MCF 10A (cell line): ENCODE data around the gene ABCC5. TPM values are rescaled to one million over a fixed set of nuclear protein-coding genes. Genes with fewer than 3 reads are reported as not detected.

Experiments used
- Bru-seq: library from RNA; stranded (reverse); fragments of 400-500 nt; gene quantifications from one replicate; lab custom pipeline; 2021; lab: Mats Ljungman, UMichigan
- BruChase-seq, 2 experiments: library from RNA; stranded (reverse); fragments of 400-500 nt; gene quantifications; one replicate each; lab custom pipeline; 2021; lab: Mats Ljungman, UMichigan
- BruUV-seq: library from RNA; stranded (reverse); fragments of 400-500 nt; replicated peaks from 2 replicates; lab custom pipeline; 2021; lab: Mats Ljungman, UMichigan
- CTCF ChIA-PET: fragments of 300-600 bp; sonication (Branson Sonifier 250); formaldehyde crosslinking; extraction: SDS; loops from one replicate; lab custom pipeline; 2021; ENCODE audit warnings: antibody characterized with exemption, inconsistent platforms; lab: Yijun Ruan, JAX
- POLR2A ChIA-PET: fragments of 300-600, 350-650 bp; sonication (Branson Sonifier 250); formaldehyde crosslinking; extraction: SDS; loops from one replicate; lab custom pipeline; 2020; ENCODE audit warnings: antibody characterized with exemption, inconsistent platforms; lab: Yijun Ruan, JAX
- DNase-seq: peaks from one replicate; pipeline ENCODE4 v3.0.0-alpha.2; 2018; ENCODE audit not compliant: unreplicated experiment
- H3K27ac Mint-ChIP-seq: one replicate; pipeline ENCODE4 v1.8.0; 2022; ENCODE audit warnings: mild to moderate bottlenecking, low read depth, mixed read lengths; ENCODE audit not compliant: unreplicated experiment
- H3K27me3 Mint-ChIP-seq: one replicate; pipeline ENCODE4 v1.8.0; 2022; ENCODE audit warnings: mixed read lengths; ENCODE audit not compliant: insufficient read depth, unreplicated experiment
- H3K36me3 Mint-ChIP-seq: one replicate; pipeline ENCODE4 v1.8.0; 2022; ENCODE audit warnings: mild to moderate bottlenecking, moderate library complexity, mixed read lengths; ENCODE audit not compliant: insufficient read depth, unreplicated experiment
- H3K4me1 Mint-ChIP-seq: one replicate; pipeline ENCODE4 v1.8.0; 2022; ENCODE audit warnings: mixed read lengths; ENCODE audit not compliant: insufficient read depth, unreplicated experiment
- H3K4me3 Mint-ChIP-seq: one replicate; pipeline ENCODE4 v1.8.0; 2022; ENCODE audit warnings: mild to moderate bottlenecking, moderate library complexity, mixed read lengths; ENCODE audit not compliant: unreplicated experiment
- H3K9me3 Mint-ChIP-seq: one replicate; pipeline ENCODE4 v1.8.0; 2022; ENCODE audit warnings: mixed read lengths; ENCODE audit not compliant: unreplicated experiment
- intact Hi-C: fragments of 100-400 bp; cut with micrococcal nuclease; formaldehyde crosslinking; loops from 2 replicates; pipeline ENCODE4 v1.14.1; 2022
- long read RNA-seq: library from polyadenylated mRNA; stranded (forward); transcript quantifications from one replicate; pipeline ENCODE4 v2.0.0, GENCODE V29; 2022
- total RNA-seq: library from RNA; stranded (reverse); gene quantifications from 2 replicates; pipeline ENCODE4 v1.2.3, GENCODE V29; 2022
- TF ChIP-seq, protein P1 (sequence below): fragments of 200-600 bp; IDR thresholded peaks from one replicate; pipeline ENCODE4 v1.8.0; 2022; ENCODE audit warnings: antibody characterized with exemption, mild to moderate bottlenecking; ENCODE audit not compliant: unreplicated experiment

The ABCC5 gene
- total RNA-seq (16.5 and 17.9 TPM in 2 replicates), Bru-seq, nascent RNA (percentile 46 among the genes with signal in this experiment), BruChase-seq, experiment 1, labeled RNA remaining after a 6-hour chase (percentile 58 among the genes with signal in this experiment), BruChase-seq, experiment 2, labeled RNA remaining after a 2-hour chase (percentile 53 among the genes with signal in this experiment)
- long read RNA-seq, full-length matches to known transcripts = 31 of 42 reads
- long read RNA-seq, partial matches to known transcripts = 4 of 42 reads
- long read RNA-seq, other reads (novel, unspliced or antisense) = 7 of 42 reads

DNA sequence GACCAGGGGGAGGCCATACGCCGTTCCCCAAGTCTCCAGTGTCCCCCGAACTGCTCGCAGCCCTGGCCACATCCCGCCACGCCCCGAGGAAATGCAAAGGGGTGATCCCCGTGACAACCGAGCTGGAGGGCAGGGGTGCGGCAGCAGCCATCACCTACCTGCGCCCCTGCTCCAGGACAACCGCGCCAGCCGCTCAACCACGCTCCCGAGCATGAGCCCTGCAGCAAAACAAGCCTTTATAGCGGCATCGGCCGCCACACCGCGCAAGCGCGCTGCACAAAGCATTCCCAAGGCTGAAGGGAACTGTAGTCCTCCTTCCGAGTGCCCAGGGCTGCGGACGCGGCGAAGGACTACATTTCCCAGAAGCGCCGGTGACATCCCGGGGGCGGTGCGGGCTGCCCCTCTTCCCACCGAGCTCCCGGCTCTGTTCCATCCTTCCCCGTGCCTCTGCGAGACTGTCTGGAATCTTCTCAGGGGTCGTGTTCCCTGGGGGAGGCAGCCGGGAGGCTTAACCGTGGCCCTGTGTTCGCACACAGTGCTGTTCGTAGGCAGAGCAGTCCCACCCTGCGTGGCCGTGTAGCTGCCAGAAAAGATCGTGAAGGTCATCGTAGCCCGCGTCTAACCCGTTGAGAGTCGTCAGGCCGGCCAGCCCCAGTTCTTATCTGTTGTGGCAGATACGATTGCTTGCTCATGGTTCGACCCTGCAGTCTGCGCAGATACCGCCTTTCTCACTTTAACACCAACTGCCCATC, at the start of gene ABCC5:
TSS of gene ABCC5 (minus strand) at position 213 of the 752 bp plus-strand sequence. CDS start 3,492 bp downstream, outside the sequence.
- POLR2A ChIA-PET = interaction anchor here (0.6 to 1.5 kb wide), 11 partner anchors 9 to 213 kb away, joined by 3 to 12 read pairs (median 4); partner anchors contain the start of genes EIF2B5 and PARL
- BruUV-seq = no TSS peak

DNA sequence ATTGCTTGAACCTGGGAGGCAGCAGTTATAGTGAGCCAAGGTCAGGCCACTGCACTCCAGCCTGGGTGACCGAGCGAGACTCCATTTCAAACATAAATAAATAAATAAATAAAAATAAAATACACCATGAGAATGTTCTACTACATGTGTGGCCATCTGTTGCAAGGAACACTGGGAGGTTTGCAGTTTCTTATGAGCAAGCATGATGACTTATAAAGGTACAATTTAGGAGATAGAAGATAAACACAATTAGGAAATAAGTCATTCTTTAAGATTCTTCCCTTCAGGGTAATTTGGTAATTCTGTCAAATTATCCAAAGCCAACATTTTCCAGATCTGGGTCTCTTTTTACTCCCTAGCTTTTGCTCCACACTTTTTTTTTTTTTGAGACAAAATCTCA, 48.5 kb upstream of the ABCC5 start:
- no peak overlapping the region for H3K4me3 Mint-ChIP-seq
- CTCF ChIA-PET = interaction anchor here (0.8 kb wide), 1 partner anchor 23 kb away, joined by 3 read pairs; no protein-coding TSS in a partner anchor
- peaks cover 8% of the 10 kb centered on the region for H3K9me3 Mint-ChIP-seq
- intact Hi-C loops = no loop called here
- POLR2A ChIA-PET = no interaction called here
- no peaks in the 10 kb centered on the region for H3K4me1 Mint-ChIP-seq
- TF ChIP-seq, protein P1, sequence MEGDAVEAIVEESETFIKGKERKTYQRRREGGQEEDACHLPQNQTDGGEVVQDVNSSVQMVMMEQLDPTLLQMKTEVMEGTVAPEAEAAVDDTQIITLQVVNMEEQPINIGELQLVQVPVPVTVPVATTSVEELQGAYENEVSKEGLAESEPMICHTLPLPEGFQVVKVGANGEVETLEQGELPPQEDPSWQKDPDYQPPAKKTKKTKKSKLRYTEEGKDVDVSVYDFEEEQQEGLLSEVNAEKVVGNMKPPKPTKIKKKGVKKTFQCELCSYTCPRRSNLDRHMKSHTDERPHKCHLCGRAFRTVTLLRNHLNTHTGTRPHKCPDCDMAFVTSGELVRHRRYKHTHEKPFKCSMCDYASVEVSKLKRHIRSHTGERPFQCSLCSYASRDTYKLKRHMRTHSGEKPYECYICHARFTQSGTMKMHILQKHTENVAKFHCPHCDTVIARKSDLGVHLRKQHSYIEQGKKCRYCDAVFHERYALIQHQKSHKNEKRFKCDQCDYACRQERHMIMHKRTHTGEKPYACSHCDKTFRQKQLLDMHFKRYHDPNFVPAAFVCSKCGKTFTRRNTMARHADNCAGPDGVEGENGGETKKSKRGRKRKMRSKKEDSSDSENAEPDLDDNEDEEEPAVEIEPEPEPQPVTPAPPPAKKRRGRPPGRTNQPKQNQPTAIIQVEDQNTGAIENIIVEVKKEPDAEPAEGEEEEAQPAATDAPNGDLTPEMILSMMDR = no peak
- no peak for DNase-seq
- peaks cover 9% of the 10 kb centered on the region for H3K27me3 Mint-ChIP-seq
- no peak overlapping the region for H3K27ac Mint-ChIP-seq
- no TSS peak for BruUV-seq
- H3K36me3 Mint-ChIP-seq = peaks cover 7% of the 10 kb centered on the region

More for the DNA sequence above, at the start of gene ABCC5:
- H3K27ac Mint-ChIP-seq = peak within 1 kb of the TSS; percentile 71
- H3K36me3 Mint-ChIP-seq = peaks cover 24% of the 10 kb centered on the region
- intact Hi-C loops = loop anchor here (1.0 to 5.0 kb wide), 3 partner anchors 91 to 231 kb away; partner anchors contain the start of gene EEF1AKMT4
- H3K4me3 Mint-ChIP-seq = peak within 1 kb of the TSS; percentile 99
- peak; percentile 90 for DNase-seq
- TF ChIP-seq, protein P1 = peak; percentile 28
- no peaks in the 10 kb centered on the region for H3K9me3 Mint-ChIP-seq
- CTCF ChIA-PET = interaction anchor here (0.6 to 1.5 kb wide), 23 partner anchors 9 to 671 kb away, joined by 3 to 12 read pairs (median 3); no protein-coding TSS in a partner anchor
- peaks cover 30% of the 10 kb centered on the region for H3K4me1 Mint-ChIP-seq
- H3K27me3 Mint-ChIP-seq = peaks cover 12% of the 10 kb centered on the region

DNA sequence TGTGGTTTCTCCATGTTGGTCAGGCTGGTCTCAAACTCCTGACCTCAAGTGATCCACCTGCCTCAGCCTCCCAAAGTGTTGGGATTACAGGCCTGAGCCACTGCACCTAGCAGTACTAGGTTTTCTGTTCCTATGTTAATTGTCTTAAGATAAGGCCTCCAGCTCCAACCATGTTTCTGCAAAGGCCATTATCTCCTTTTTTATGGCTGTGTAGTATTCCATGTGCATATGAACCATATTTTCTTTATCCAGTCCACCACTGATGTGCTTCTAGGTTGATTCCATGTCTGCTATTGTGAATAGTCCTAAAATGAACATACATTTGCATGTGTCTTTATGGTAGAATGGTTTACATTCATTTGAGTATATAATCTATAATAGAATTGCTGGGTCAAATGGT, 45.0 kb upstream of the ABCC5 start:
- Mint-ChIP-seq H3K4me3 (no peak overlapping the region), H3K4me1 (no peaks in the 10 kb centered on the region), H3K9me3 (no peaks in the 10 kb centered on the region), H3K27ac (no peak overlapping the region), H3K36me3 (peaks cover 6% of the 10 kb centered on the region), H3K27me3 (no peaks in the 10 kb centered on the region)
- CTCF ChIA-PET = no interaction called here
- TF ChIP-seq, protein P1 = no peak
- intact Hi-C loops = no loop called here
- BruUV-seq = no TSS peak
- POLR2A ChIA-PET = interaction anchor here (0.7 kb wide), 1 partner anchor 446 kb away, joined by 3 read pairs; no protein-coding TSS in a partner anchor
- no peak for DNase-seq

DNA sequence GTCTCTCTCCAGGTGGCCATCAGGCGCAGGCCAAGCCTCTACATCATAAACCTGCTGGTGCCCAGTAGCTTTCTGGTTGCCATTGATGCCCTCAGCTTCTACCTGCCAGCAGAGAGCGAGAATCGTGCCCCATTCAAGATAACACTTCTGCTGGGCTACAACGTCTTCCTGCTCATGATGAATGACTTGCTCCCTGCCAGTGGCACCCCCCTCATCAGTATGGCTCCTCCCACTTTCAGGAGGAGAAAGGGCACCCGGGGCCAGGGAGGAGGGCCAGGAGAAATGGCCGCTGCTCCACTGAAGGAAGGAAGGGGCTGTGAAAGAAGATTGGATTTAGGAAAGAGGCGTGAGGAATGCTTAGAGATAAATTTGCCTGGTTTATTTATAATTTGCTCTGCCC, 41.7 kb upstream of the ABCC5 start:
- BruUV-seq = no TSS peak
- ChIA-PET POLR2A (no interaction called here), CTCF (no interaction called here)
- no peaks in the 10 kb centered on the region for H3K9me3 Mint-ChIP-seq
- no peak overlapping the region for H3K27ac Mint-ChIP-seq
- intact Hi-C loops = no loop called here
- H3K36me3 Mint-ChIP-seq = no peaks in the 10 kb centered on the region
- H3K27me3 Mint-ChIP-seq = peaks cover 10% of the 10 kb centered on the region
- no peak overlapping the region for H3K4me3 Mint-ChIP-seq
- TF ChIP-seq, protein P1 = no peak
- DNase-seq = no peak
- H3K4me1 Mint-ChIP-seq = no peaks in the 10 kb centered on the region
